GM12878 (cell line): ENCODE data around the gene C3orf20.

ENCODE experiments used
- BHLHE40 ChIP-seq, 2 experiments: fragments of 450-650 bp in 1 of 2; IDR thresholded peaks; 2 replicates each; pipeline ENCODE4 v1.6.1; 2011 to 2017; ENCODE audit warnings: low read depth in 2 of 2, borderline replicate concordance in 1 of 2, improper control_type of control experiment in 1 of 2, low read length in 1 of 2, mild to moderate bottlenecking in 1 of 2
- EP300 ChIP-seq, 2 experiments: fragments of 150-350 bp in 1 of 2; IDR thresholded peaks; 2 replicates each; pipeline ENCODE4 v1.6.1; 2011 to 2012; ENCODE audit warnings: low read depth in 2 of 2, low read length in 2 of 2, borderline replicate concordance in 1 of 2, improper control_type of control experiment in 1 of 2, inconsistent platforms in 1 of 2; ENCODE audit not compliant: control insufficient read depth in 1 of 2
- POLR2A ChIP-seq: IDR thresholded peaks from 2 replicates; pipeline ENCODE4 v1.6.1; 2011; ENCODE audit warnings: low read depth, mild to moderate bottlenecking, low read length
- ZNF24 ChIP-seq: fragments of 450-650 bp; IDR thresholded peaks from 2 replicates; pipeline ENCODE4 v1.6.1; 2017; ENCODE audit warnings: antibody characterized with exemption, mild to moderate bottlenecking
- TF ChIP-seq, protein P1 (sequence below), 3 experiments: IDR thresholded peaks in 2 of 3; conservative IDR thresholded peaks in 1 of 3; 2 replicates each; pipeline ENCODE4 v1.5.1; 2011; ENCODE audit warnings: low read depth in 3 of 3, low read length in 3 of 3, mild to moderate bottlenecking in 3 of 3, control low read depth in 2 of 3, moderate library complexity in 2 of 3, inconsistent platforms in 1 of 3, mixed read lengths in 1 of 3; ENCODE audit not compliant: control insufficient read depth in 2 of 3, insufficient read depth in 1 of 3; ENCODE audit errors: extremely low read depth in 1 of 3

DNA sequence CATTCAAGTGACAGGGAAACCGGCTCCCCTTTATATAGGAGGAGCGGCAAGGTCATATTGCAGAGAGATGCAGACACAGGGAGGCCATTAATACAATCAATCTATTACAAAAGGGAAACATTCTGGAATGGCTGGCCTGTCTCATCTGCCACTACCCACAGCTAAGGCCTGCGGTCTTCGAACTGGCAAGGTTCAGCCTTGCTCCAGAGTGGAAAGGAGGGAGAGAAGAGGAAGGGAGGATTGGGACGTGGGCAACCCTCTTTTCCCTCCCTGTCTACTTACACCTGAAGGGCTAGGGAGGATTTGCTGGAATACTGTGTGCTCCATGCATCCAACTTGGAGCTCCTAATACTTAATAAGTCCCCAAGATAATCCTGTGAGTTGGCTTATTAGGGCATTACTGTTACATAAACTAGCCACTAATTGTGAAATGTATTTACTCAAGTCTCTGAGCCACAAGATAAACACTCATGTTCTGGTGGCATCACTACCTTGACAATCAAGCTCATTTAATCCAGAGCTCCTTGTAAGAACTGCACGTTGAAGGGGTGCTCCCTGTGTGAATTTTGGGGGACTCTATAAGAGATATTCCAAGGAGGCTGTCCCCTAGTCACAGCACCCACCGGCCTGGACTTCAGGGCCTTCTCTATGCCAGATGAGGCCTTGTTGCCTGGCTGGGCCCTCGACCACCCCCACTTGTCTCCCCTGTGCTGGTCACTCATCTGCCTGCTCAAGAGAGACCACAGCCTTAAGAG lies 43.1 kb upstream of the C3orf20 start:
- TF ChIP-seq BHLHE40 (IDR thresholded peaks at IDR 0.05; ENCODE audit: borderline replicate concordance in 1 of 2, low read depth in 2 of 2, low read length in 1 of 2) (no peak), POLR2A (no peak), EP300 (IDR thresholded peaks at IDR 0.05; ENCODE audit: borderline replicate concordance in 1 of 2, control insufficient read depth in 1 of 2, low read depth in 2 of 2, low read length in 2 of 2) (no peak), ZNF24 (no peak)
- TF ChIP-seq, protein P1, sequence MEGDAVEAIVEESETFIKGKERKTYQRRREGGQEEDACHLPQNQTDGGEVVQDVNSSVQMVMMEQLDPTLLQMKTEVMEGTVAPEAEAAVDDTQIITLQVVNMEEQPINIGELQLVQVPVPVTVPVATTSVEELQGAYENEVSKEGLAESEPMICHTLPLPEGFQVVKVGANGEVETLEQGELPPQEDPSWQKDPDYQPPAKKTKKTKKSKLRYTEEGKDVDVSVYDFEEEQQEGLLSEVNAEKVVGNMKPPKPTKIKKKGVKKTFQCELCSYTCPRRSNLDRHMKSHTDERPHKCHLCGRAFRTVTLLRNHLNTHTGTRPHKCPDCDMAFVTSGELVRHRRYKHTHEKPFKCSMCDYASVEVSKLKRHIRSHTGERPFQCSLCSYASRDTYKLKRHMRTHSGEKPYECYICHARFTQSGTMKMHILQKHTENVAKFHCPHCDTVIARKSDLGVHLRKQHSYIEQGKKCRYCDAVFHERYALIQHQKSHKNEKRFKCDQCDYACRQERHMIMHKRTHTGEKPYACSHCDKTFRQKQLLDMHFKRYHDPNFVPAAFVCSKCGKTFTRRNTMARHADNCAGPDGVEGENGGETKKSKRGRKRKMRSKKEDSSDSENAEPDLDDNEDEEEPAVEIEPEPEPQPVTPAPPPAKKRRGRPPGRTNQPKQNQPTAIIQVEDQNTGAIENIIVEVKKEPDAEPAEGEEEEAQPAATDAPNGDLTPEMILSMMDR (IDR thresholded peaks at IDR 0.05 in 2 of 3, conservative IDR thresholded peaks at IDR 0.05 in 1 of 3; ENCODE audit: control insufficient read depth in 2 of 3, extremely low read depth in 1 of 3, insufficient read depth in 1 of 3, low read depth in 3 of 3, low read length in 3 of 3) = no peak
